NB4 (cell line): Measurements from ENCODE around the gene IL17RC.

Source experiments
- DNase-seq: peaks from one replicate; pipeline ENCODE4 v3.0.0; 2010; ENCODE audit warnings: low read depth
- H3K4me3 ChIP-seq: one replicate; pipeline ENCODE4 v1.5.1; 2011; ENCODE audit warnings: mild to moderate bottlenecking, low read depth, low read length, moderate library complexity
- CTCF ChIP-seq: IDR thresholded peaks from one replicate; pipeline ENCODE4 v1.5.1; 2012; ENCODE audit warnings: low read depth, low read length
- MAX ChIP-seq: IDR thresholded peaks from 2 replicates; pipeline ENCODE4 v1.6.1; 2011; ENCODE audit warnings: low read depth, low read length
- MYC ChIP-seq: IDR thresholded peaks from 2 replicates; pipeline ENCODE4 v1.6.1; 2011; ENCODE audit warnings: low read depth, low read length
- POLR2A ChIP-seq: IDR thresholded peaks from 2 replicates; pipeline ENCODE4 v1.6.1; 2011; ENCODE audit warnings: mild to moderate bottlenecking; ENCODE audit not compliant: insufficient read length; ENCODE audit errors: extremely low read depth

Gene IL17RC

GRCh38 chr3:9884555-9885165 is 32.2 kb upstream of the IL17RC start:
- no peak overlapping the region for H3K4me3 ChIP-seq
- no peak for TF ChIP-seq CTCF
- no peak for TF ChIP-seq MYC
- no peak for TF ChIP-seq MAX
- TF ChIP-seq POLR2A = no peak
- DNase-seq = no peak

GRCh38 chr3:9886328-9886727 is 30.6 kb upstream of the IL17RC start:
- DNase-seq = no peak
- no peak overlapping the region for H3K4me3 ChIP-seq
- TF ChIP-seq POLR2A (no peak), CTCF (no peak), MYC (no peak), MAX (no peak)

- no peak for TF ChIP-seq MAX
- TF ChIP-seq MYC = no peak
- TF ChIP-seq CTCF = no peak
- no peak for TF ChIP-seq POLR2A
- no peak for DNase-seq
- no peak overlapping the region for H3K4me3 ChIP-seq
These were observed 29.4 kb upstream of the IL17RC start for GRCh38 chr3:9887480-9887879.

- no peak for TF ChIP-seq CTCF
- no peak for TF ChIP-seq POLR2A
- TF ChIP-seq MYC = no peak
- TF ChIP-seq MAX = no peak
These were observed 28.4 kb upstream of the IL17RC start for GRCh38 chr3:9888540-9888939.

GRCh38 chr3:9889405-9889804 is 27.5 kb upstream of the IL17RC start:
- H3K4me3 ChIP-seq = no peak overlapping the region
- TF ChIP-seq CTCF (no peak), MYC (no peak), POLR2A (no peak), MAX (no peak)
- no peak for DNase-seq

More at GRCh38 chr3:9888540-9888939, 28.4 kb upstream of the IL17RC start:
- no peak overlapping the region for H3K4me3 ChIP-seq
- no peak for DNase-seq
